HFF-Myc (cell line): Measurements from ENCODE around the gene ARL5B.
A peak's percentile ranks its signal among the peaks of the same experiment; 100 is the strongest.
"Not testable (repeated sequence)": the region's sequence is repeated elsewhere in the genome, so short reads cannot be mapped to it uniquely, and the experiment has no call there.

Experiments
- DNase-seq: peaks from one replicate; pipeline ENCODE4 v3.0.0-alpha.2; 2011; ENCODE audit warnings: low read depth; ENCODE audit errors: extremely low read depth
- H3K4me3 ChIP-seq: replicated peaks from 2 replicates; pipeline ENCODE4 v1.5.1; 2011; ENCODE audit warnings: low read depth, mild to moderate bottlenecking, control low read depth, low read length
- CTCF ChIP-seq: IDR thresholded peaks from 2 replicates; pipeline ENCODE4 v1.5.1; 2012; ENCODE audit warnings: mild to moderate bottlenecking, low read depth, low read length, control low read depth; ENCODE audit errors: missing control alignments

The ARL5B gene

GRCh38 chr10:18625886-18626285 is 33.3 kb upstream of the ARL5B start:
- no peak overlapping the region for H3K4me3 ChIP-seq
- DNase-seq, result no peak
- TF ChIP-seq CTCF, result no peak

GRCh38 chr10:18627452-18628018 is 31.7 kb upstream of the ARL5B start:
- H3K4me3 ChIP-seq, result peak overlapping the region; percentile 45
- peak; percentile 31 for DNase-seq

- H3K4me3 ChIP-seq, result not testable (repeated sequence)
These were observed 26.7 kb upstream of the ARL5B start for GRCh38 chr10:18632500-18632899.

GRCh38 chr10:18635995-18636394 is 23.2 kb upstream of the ARL5B start:
- DNase-seq, result no peak
- no peak for TF ChIP-seq CTCF
- H3K4me3 ChIP-seq, result no peak overlapping the region

More at GRCh38 chr10:18632500-18632899, 26.7 kb upstream of the ARL5B start:
- not testable (repeated sequence) for DNase-seq

- not testable (repeated sequence) for H3K4me3 ChIP-seq, DNase-seq
These were observed 21.8 kb upstream of the ARL5B start for GRCh38 chr10:18637400-18637799.

GRCh38 chr10:18639719-18640118 is 19.5 kb upstream of the ARL5B start:
- not testable (repeated sequence) for DNase-seq, H3K4me3 ChIP-seq

GRCh38 chr10:18647151-18647550 is 12.1 kb upstream of the ARL5B start:
- DNase-seq, result no peak
- TF ChIP-seq CTCF, result no peak
- H3K4me3 ChIP-seq, result no peak overlapping the region

GRCh38 chr10:18647945-18648344 is 11.3 kb upstream of the ARL5B start:
- no peak for TF ChIP-seq CTCF
- no peak for DNase-seq
- no peak overlapping the region for H3K4me3 ChIP-seq

- peak overlapping the region; percentile 53 for H3K4me3 ChIP-seq
- no peak for TF ChIP-seq CTCF
These were observed 9.8 kb upstream of the ARL5B start for GRCh38 chr10:18649364-18649959.

More at GRCh38 chr10:18649364-18649959, 9.8 kb upstream of the ARL5B start:
- DNase-seq, result no peak
